MCF 10A (cell line): ENCODE data around the gene RALBP1. TPM values are rescaled to one million over a fixed set of nuclear protein-coding genes. Genes with fewer than 3 reads are reported as not detected.

ENCODE experiments used
- BruUV-seq: library from RNA; stranded (reverse); fragments of 400-500 nt; replicated peaks from 2 replicates; lab custom pipeline; 2021; lab: Mats Ljungman, UMichigan
- CTCF ChIA-PET: fragments of 300-600 bp; sonication (Branson Sonifier 250); formaldehyde crosslinking; extraction: SDS; loops from one replicate; lab custom pipeline; 2021; ENCODE audit warnings: antibody characterized with exemption, inconsistent platforms; lab: Yijun Ruan, JAX
- POLR2A ChIA-PET: fragments of 300-600, 350-650 bp; sonication (Branson Sonifier 250); formaldehyde crosslinking; extraction: SDS; loops from one replicate; lab custom pipeline; 2020; ENCODE audit warnings: antibody characterized with exemption, inconsistent platforms; lab: Yijun Ruan, JAX
- DNase-seq: peaks from one replicate; pipeline ENCODE4 v3.0.0-alpha.2; 2018; ENCODE audit not compliant: unreplicated experiment
- H3K27ac Mint-ChIP-seq: one replicate; pipeline ENCODE4 v1.8.0; 2022; ENCODE audit warnings: mild to moderate bottlenecking, low read depth, mixed read lengths; ENCODE audit not compliant: unreplicated experiment
- H3K27me3 Mint-ChIP-seq: one replicate; pipeline ENCODE4 v1.8.0; 2022; ENCODE audit warnings: mixed read lengths; ENCODE audit not compliant: insufficient read depth, unreplicated experiment
- H3K36me3 Mint-ChIP-seq: one replicate; pipeline ENCODE4 v1.8.0; 2022; ENCODE audit warnings: mild to moderate bottlenecking, moderate library complexity, mixed read lengths; ENCODE audit not compliant: insufficient read depth, unreplicated experiment
- H3K4me1 Mint-ChIP-seq: one replicate; pipeline ENCODE4 v1.8.0; 2022; ENCODE audit warnings: mixed read lengths; ENCODE audit not compliant: insufficient read depth, unreplicated experiment
- H3K4me3 Mint-ChIP-seq: one replicate; pipeline ENCODE4 v1.8.0; 2022; ENCODE audit warnings: mild to moderate bottlenecking, moderate library complexity, mixed read lengths; ENCODE audit not compliant: unreplicated experiment
- H3K9me3 Mint-ChIP-seq: one replicate; pipeline ENCODE4 v1.8.0; 2022; ENCODE audit warnings: mixed read lengths; ENCODE audit not compliant: unreplicated experiment
- intact Hi-C: fragments of 100-400 bp; cut with micrococcal nuclease; formaldehyde crosslinking; loops from 2 replicates; pipeline ENCODE4 v1.14.1; 2022
- total RNA-seq: library from RNA; stranded (reverse); gene quantifications from 2 replicates; pipeline ENCODE4 v1.2.3, GENCODE V29; 2022
- TF ChIP-seq, protein P1 (sequence below): fragments of 200-600 bp; IDR thresholded peaks from one replicate; pipeline ENCODE4 v1.8.0; 2022; ENCODE audit warnings: antibody characterized with exemption, mild to moderate bottlenecking; ENCODE audit not compliant: unreplicated experiment

The RALBP1 gene
- total RNA-seq, 1 experiment from 2014 or later = 47.0 TPM

DNA sequence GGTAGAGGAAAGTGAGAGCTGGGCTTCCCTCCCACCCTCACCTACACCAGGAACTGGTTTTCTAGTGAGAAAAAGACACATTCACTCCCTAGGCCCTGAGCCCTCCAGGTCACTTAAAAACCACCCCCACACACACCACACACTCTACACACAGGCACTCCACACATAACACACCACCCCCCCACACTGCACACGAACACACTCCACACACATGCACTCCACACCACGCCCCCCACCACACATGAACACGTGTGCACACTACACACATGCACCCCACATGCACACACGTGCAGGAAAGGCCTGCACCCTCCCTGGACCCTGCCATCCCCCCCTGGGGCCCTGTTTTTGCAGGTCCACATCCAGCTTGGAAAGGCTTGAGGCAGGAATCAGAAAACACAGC lies 67.6 kb downstream of the RALBP1 start:
- no TSS peak for BruUV-seq
- intact Hi-C loops = no loop called here
- no peak for DNase-seq
- Mint-ChIP-seq H3K4me3 (no peak overlapping the region), H3K9me3 (no peaks in the 10 kb centered on the region), H3K4me1 (peaks cover 11% of the 10 kb centered on the region), H3K27me3 (no peaks in the 10 kb centered on the region), H3K36me3 (peaks cover 43% of the 10 kb centered on the region), H3K27ac (no peak overlapping the region)
- CTCF ChIA-PET = interaction anchor here (0.5 to 1.1 kb wide), 3 partner anchors 10 to 355 kb away, joined by 3 to 5 read pairs (median 3); no protein-coding TSS in a partner anchor
- POLR2A ChIA-PET = no interaction called here
- TF ChIP-seq, protein P1, sequence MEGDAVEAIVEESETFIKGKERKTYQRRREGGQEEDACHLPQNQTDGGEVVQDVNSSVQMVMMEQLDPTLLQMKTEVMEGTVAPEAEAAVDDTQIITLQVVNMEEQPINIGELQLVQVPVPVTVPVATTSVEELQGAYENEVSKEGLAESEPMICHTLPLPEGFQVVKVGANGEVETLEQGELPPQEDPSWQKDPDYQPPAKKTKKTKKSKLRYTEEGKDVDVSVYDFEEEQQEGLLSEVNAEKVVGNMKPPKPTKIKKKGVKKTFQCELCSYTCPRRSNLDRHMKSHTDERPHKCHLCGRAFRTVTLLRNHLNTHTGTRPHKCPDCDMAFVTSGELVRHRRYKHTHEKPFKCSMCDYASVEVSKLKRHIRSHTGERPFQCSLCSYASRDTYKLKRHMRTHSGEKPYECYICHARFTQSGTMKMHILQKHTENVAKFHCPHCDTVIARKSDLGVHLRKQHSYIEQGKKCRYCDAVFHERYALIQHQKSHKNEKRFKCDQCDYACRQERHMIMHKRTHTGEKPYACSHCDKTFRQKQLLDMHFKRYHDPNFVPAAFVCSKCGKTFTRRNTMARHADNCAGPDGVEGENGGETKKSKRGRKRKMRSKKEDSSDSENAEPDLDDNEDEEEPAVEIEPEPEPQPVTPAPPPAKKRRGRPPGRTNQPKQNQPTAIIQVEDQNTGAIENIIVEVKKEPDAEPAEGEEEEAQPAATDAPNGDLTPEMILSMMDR = no peak

DNA sequence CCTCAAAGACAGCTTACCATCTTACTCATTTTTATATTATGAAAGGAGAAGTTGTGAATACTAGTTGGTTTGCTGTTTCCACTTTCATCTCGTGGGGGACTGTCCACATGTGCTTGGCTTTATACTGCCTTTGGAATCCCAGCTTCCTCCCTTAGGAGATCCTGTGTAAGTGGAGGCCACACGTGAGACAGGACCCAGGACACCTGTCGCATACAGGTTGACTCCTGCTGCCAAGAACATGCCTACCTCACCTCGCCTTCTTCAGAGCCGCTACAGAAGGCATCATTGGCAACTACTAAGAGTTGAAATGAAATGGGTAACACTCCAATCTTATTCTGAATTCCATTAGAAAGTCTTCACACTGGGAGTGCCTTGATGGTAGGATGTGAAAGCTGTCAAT lies 69.7 kb downstream of the RALBP1 start:
- no peak overlapping the region for H3K27ac Mint-ChIP-seq
- intact Hi-C loops = no loop called here
- CTCF ChIA-PET = interaction anchor here (0.6 to 1.3 kb wide), 2 partner anchors 10 to 257 kb away, joined by 3 to 4 read pairs; no protein-coding TSS in a partner anchor

DNA sequence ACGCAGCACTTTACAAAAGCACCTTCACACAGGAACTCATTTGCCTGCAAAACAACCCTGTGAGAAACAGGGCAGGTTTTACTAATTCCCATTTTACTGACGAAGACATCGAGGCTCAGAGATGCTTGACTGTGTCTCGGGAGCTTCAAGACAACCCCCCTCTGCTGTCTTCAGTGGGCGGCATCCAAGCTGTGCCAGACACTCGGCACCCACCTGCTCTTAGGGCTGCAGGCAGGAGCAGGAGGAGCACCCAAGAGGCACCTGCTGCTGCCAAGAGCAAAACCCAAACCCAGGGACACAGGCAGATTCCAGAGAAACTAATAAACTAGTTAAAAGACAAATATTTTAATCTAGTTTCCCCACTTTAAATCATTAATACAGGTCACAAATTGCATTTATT lies 71.2 kb downstream of the RALBP1 start:
- H3K9me3 Mint-ChIP-seq = no peaks in the 10 kb centered on the region
- POLR2A ChIA-PET = no interaction called here
- no peak overlapping the region for H3K27ac Mint-ChIP-seq
- BruUV-seq = no TSS peak
- H3K4me3 Mint-ChIP-seq = no peak overlapping the region
- intact Hi-C loops = no loop called here
- TF ChIP-seq, protein P1 = no peak
- CTCF ChIA-PET = no interaction called here
- H3K4me1 Mint-ChIP-seq = no peaks in the 10 kb centered on the region
- H3K27me3 Mint-ChIP-seq = no peaks in the 10 kb centered on the region
- peaks cover 78% of the 10 kb centered on the region for H3K36me3 Mint-ChIP-seq
- DNase-seq = no peak

More for the DNA sequence above, 69.7 kb downstream of the RALBP1 start:
- Mint-ChIP-seq H3K4me3 (no peak overlapping the region), H3K9me3 (no peaks in the 10 kb centered on the region), H3K36me3 (peaks cover 64% of the 10 kb centered on the region), H3K4me1 (peaks cover 5% of the 10 kb centered on the region), H3K27me3 (no peaks in the 10 kb centered on the region)
- BruUV-seq = no TSS peak
- no peak for DNase-seq
- TF ChIP-seq, protein P1 = no peak
- POLR2A ChIA-PET = no interaction called here

DNA sequence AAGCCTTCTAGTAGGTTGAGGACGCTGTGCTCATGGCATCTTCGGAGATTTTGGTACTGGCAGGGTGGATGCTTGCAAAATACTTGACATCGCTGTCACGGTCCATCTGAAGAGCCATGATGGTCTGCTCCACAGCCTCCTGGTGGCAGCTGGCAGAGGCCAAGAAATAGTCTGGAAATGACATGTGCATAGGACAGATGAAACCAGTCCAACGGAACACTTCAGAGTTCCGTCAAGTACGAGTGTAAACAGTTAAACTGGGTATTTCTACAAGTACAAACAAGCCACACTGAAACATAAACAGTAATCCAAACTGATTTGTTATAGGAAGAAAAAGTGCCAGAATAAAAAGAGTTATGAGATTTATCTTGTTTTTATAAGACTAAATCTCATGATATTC lies 72.5 kb downstream of the RALBP1 start:
- no TSS peak for BruUV-seq
- intact Hi-C loops = no loop called here
- H3K4me1 Mint-ChIP-seq = no peaks in the 10 kb centered on the region
- H3K9me3 Mint-ChIP-seq = no peaks in the 10 kb centered on the region
- H3K4me3 Mint-ChIP-seq = no peak overlapping the region
- DNase-seq = no peak
- H3K27me3 Mint-ChIP-seq = no peaks in the 10 kb centered on the region
- TF ChIP-seq, protein P1 = no peak
- ChIA-PET CTCF (interaction anchor here (0.7 kb wide), 1 partner anchor 14 kb away, joined by 3 read pairs; no protein-coding TSS in a partner anchor), POLR2A (no interaction called here)
- H3K36me3 Mint-ChIP-seq = peaks cover 89% of the 10 kb centered on the region
- H3K27ac Mint-ChIP-seq = peak overlapping the region; percentile 66
